Activated CD8-positive, alpha-beta memory T cell treated with anti-CD3 and anti-CD28 coated beads for 36 hours (primary cell): ENCODE data around the gene SOWAHA. TPM values are rescaled to one million over a fixed set of nuclear protein-coding genes. Genes with fewer than 3 reads are reported as not detected.

Source experiments
- CTCF ChIA-PET: fragments of 350-600 bp; sonication (Branson Sonifier 250); formaldehyde crosslinking; loops from one replicate; lab custom pipeline; 2021; ENCODE audit warnings: antibody characterized with exemption; lab: Charles Lee
- POLR2A ChIA-PET: fragments of 350-600 bp; sonication (Branson Sonifier 250); formaldehyde crosslinking; loops from one replicate; lab custom pipeline; 2021; ENCODE audit warnings: antibody characterized with exemption; lab: Charles Lee
- total RNA-seq, 2 experiments: library from RNA; stranded (reverse); gene quantifications; one replicate each; pipeline ENCODE4 v1.2.3, GENCODE V29; 2021

SOWAHA gene
- total RNA-seq, 2 experiments from 2014 or later = 0.06 TPM

DNA sequence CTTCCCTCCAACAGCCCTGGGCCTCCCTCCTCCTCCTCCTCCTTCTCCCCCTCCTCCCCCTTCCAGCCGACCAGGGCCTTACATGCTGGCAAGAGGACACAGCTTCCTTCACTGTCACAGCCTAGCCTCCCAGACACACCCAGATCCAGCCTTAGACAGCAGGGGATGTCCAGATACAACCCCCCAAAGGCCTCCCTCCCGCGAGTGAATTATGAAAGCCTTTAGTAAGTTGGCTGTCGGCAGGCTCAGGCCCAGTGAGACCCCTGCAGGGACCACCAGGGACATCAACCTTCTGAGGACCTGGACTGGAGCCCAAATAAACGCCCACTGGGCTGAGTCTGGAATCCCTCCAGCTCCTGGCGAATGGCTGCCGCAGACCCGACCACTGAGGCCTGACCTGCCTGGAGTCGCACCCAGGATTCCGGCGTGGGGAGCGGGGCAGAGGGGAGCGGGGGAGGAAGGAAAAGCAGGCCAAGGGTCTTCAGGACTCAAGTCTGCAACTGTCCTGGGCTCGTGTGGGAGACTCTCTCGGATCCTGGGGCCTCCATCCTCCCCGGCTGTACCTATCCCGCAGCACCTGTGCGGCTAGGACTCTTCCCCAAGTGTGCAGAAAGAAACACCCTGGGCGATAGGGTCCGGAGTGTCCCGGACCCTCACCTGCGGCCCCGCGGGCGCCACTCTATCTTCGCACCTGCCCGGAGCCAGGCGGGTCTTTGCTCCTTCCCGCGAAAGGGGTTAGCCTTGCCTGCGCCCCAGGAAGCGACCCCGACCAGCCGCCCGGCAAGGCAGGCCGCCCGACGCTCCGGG lies 36.8 kb upstream of the SOWAHA start:
- POLR2A ChIA-PET = interaction anchor here (0.6 kb wide), 1 partner anchor 287 kb away, joined by 4 read pairs; no protein-coding TSS in a partner anchor
- CTCF ChIA-PET = interaction anchor here (0.7 kb wide), 1 partner anchor 444 kb away, joined by 3 read pairs; no protein-coding TSS in a partner anchor

DNA sequence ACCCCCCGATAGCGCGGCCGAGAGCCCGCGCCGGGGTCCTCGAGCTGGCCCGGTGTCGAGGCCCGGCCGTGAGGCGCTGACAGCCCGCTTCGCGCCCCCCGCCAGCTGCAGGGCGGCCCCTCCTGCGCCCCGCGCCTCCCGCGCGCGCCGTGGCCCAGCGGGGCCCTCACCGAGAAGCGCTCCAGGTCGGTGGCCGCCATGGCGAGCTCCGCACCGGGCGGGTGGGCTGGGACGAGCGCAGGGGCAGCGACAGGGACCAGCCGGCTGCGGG lies 36.2 kb upstream of the SOWAHA start:
- ChIA-PET CTCF (no interaction called here), POLR2A (interaction anchor here (0.6 to 0.7 kb wide), 2 partner anchors 18 to 288 kb away, joined by 4 to 5 read pairs; no protein-coding TSS in a partner anchor)

DNA sequence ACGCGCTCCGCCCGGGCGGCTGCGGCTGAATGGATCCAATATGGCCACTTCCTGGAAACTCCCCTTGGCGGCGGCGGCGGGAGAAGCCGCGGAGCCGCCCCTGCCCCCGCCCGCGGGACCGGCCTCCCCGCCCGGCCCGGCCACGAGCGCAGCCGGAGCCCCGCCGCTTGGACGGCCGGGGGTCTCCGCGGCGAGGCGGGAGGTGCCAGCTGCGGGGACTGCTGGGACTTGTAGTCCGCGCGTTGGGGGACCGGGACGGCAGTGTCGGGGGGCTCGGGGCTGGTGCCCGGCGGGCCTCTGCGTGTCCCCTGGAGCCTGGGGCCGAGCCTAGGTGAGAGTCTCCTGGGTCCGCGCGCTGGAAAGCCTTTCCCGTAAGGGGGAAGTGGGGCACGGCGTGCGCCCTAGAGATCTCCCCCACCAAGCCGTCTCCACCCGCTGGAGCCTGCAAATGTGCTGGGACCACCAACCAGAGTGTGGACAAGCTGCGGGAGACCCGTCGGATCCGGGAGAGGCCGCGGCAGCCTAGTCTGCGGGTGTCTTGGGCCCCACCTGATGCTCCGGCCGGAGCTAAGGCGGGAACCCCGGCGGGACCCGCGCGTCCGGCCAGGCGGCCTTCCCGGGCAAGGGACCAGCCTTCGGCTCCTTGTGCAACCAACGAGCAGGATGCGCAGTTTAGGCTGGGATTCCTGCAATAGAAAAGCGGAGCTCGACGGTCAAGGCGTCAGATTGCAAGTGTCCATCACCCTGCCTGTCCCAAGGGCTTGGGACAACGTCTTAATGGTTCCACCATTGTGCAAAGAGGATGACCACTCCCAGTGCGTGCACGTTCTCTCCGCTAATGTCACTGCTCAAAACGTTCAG lies 35.7 kb upstream of the SOWAHA start, which contains the start of gene SEPTIN8:
SEPTIN8 (minus strand) TSS at position 31 of the 861 bp plus-strand sequence. CDS start 102 bp downstream, outside the sequence.
- ChIA-PET CTCF (no interaction called here), POLR2A (interaction anchor here (0.6 to 0.9 kb wide), 3 partner anchors 17 to 289 kb away, joined by 3 to 5 read pairs (median 4); partner anchors contain the start of gene CCNI2)

DNA sequence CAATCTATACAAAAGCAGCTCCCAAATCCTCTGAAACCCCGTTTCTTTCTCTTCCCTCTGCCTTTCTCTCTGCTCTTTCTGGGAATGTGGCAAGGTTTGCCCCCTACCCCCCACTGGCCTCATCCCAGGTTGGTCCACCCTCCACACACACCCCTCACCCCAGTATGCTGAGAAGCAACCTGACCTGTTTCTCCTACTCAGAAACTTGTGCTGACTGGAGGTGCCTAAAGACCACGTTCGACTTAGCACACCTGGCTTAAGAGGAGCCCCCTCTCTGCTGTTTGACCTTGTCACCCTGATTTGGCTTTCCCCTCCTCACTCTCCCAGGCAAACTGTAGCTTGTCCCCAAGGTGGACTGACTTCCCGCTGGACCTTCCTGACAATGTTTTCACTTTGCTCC lies 35.0 kb upstream of the SOWAHA start:
- ChIA-PET CTCF (no interaction called here), POLR2A (interaction anchor here (0.9 kb wide), 1 partner anchor 31 kb away, joined by 3 read pairs; the partner anchor contains the start of gene CCNI2)

DNA sequence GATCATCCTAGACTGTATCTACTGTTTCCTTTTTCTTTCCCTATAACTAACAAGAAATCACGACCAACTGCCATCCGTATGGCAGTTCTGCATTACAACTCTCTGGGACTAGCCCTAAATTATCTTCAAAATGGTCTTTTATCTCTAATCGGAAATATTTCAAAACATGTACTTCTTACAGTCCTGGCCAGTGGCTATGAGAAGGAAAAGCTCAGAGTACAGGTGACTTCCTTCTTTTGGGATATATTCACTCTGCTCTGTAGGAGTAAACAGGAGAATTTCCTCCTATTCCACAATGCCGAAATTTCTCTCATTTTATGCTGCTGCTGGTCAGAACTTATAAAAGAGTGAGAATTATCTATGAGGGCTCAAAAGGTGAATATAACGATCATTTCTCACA lies 34.2 kb upstream of the SOWAHA start:
- ChIA-PET POLR2A (no interaction called here), CTCF (no interaction called here)

DNA sequence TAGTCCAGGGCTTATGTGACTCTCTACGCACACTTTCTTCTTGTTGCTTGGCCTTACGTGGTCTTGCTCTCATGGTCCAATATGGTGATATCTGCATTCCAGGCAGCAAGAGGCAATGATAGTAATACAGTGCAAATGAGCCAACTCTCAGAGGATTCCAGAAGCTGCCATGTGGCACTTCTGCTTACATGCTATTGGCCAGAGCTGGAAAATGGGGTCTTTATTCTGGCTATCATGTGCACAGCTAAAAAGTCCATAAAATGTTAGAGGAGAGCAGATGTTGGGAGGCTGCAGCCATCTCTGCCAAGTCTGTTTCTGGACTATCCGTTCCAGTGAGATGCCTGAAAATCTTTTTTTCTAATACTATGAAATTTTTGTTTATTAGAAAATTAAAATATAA lies 33.1 kb upstream of the SOWAHA start:
- CTCF ChIA-PET = interaction anchor here (1.0 kb wide), 2 partner anchors 25 to 244 kb away, joined by 3 read pairs; no protein-coding TSS in a partner anchor
- POLR2A ChIA-PET = no interaction called here

DNA sequence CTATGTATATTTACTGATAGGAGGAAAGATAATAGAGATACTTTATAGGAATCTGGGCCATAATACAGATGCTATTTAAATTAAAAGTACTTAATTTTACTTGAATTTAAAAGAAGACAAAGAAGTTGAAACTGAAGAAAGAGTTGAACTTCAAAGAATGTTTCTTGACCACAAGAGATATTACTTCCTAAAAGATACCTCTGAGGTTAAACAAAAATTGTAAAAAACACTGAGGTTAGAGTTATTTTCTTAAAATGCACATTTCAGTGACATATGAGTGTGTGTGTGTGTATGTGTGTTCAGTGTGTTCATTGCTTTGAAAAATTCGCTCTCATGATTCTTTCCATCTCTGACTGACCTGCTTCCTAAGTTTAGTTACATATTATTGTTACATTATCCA lies 32.5 kb upstream of the SOWAHA start:
- CTCF ChIA-PET = no interaction called here

DNA sequence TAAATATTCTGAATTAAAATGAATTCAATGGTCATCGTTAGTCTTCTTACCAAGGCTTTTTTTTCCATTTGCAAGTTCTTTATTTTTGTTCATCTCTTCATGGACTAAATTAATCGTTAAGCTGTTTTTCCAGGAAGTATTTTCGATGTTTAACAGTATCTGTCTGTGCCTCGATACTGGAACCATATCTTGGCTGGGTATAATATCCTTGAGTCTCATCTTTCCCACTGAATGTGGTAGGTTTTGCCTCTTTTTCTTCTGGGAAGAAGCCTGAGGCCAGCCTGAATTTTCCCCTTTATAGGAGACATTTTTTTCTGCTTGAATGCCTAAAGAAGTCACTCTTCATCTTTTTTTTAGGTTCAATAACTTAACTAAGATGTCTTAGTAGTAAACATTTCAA lies 32.1 kb upstream of the SOWAHA start:
- CTCF ChIA-PET = interaction anchor here (0.8 kb wide), 1 partner anchor 254 kb away, joined by 3 read pairs; no protein-coding TSS in a partner anchor
- POLR2A ChIA-PET = no interaction called here

More for the DNA sequence above, 32.5 kb upstream of the SOWAHA start:
- POLR2A ChIA-PET = no interaction called here

DNA sequence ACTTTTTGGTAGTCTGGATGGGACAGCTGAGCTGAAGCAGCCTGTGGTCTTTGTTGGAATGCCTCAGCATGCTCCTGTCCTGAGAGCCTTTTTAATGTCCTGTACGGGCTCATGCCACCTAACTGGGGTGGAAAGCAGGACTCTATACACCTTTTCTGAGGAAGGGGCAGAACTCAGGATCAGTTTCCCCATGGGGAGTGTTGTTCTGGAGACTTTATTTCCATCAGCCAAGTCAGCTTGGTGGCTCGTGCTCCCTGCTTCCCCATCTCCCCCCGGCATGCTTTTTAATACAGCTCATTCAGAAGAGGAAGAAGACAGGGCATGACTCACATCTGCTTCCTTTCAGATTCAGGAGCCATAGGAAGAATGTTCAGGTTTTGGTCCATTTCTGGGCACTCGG lies 31.0 kb upstream of the SOWAHA start:
- CTCF ChIA-PET = interaction anchor here (0.7 to 0.9 kb wide), 2 partner anchors 18 to 254 kb away, joined by 3 read pairs; no protein-coding TSS in a partner anchor
- POLR2A ChIA-PET = no interaction called here

DNA sequence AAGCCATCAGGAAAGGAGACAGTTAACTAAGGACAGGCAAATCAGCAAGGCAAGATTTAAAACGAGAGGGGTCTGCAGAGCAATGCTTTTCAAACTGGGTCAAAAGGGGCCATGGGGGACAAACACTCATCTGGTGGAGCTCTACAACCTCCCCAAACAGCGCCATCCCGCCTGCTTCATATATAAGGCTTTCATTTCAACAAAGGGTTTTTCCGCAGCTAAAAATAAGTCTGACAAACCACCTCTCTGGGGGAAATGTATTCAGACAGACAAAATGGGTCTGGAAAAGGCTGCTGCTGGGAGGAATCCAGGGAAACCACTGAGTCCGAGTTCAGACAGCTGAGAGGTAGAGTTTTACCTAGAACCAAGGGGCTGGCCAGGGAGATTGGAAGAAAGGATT lies 27.7 kb upstream of the SOWAHA start:
- CTCF ChIA-PET = no interaction called here
- POLR2A ChIA-PET = no interaction called here

DNA sequence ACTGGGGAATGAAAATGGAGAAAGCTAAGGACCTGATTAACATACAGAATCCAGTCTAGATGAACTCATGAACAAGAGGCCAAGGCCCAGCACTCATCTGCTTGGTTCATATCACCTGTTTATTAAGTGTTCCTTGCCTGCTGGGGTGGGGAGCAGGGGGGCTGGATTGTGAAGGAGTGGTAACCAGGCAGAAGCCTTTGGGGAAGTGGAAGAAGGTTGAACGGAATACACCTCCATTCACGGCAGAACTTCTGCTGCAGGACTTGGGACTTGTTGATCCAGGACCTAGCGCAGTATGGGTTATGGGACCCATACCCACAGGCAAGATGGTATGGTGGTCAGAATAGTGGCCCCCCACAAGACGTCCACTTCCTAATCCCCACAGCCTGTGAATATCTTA lies 27.2 kb upstream of the SOWAHA start:
- POLR2A ChIA-PET = no interaction called here
- CTCF ChIA-PET = no interaction called here

DNA sequence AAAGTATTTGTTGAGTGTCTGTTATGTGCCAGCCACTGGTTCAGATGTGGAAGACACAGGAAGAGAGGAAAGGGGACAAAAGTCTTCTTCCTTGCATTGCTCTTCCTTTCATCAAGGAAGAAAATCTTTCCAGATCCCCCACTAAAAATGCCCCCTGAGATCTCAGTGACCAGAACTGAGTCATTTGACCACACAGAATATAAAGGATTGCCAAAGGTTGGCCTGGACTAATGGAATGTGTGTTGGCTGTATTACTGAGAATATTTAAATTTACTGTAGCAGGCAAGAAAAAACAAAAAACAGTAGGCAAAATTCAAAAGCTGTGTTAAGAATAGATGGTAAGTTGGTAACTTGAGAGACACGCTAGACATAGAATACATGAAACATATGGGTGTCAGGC lies 26.0 kb upstream of the SOWAHA start:
- ChIA-PET CTCF (no interaction called here), POLR2A (no interaction called here)

DNA sequence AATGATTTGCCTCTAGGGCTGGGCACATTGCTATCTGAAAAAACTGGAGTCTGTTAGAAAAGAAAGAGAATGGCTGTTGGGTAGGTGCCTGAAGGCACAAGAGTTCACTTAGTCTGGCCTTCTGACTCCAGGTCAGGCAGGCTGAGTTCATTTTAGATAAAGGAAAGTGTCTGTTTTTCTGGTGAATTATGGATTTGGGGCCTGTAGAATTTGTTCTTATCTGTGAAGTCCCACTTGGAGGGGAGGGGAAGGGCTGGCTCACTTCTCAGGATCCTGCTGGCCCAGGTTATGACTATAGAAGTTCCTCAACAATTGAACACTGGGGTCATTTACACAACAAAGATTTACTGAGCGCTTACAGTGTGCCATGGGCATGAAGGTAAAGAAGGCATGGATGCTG lies 24.6 kb upstream of the SOWAHA start:
- ChIA-PET CTCF (no interaction called here), POLR2A (no interaction called here)

DNA sequence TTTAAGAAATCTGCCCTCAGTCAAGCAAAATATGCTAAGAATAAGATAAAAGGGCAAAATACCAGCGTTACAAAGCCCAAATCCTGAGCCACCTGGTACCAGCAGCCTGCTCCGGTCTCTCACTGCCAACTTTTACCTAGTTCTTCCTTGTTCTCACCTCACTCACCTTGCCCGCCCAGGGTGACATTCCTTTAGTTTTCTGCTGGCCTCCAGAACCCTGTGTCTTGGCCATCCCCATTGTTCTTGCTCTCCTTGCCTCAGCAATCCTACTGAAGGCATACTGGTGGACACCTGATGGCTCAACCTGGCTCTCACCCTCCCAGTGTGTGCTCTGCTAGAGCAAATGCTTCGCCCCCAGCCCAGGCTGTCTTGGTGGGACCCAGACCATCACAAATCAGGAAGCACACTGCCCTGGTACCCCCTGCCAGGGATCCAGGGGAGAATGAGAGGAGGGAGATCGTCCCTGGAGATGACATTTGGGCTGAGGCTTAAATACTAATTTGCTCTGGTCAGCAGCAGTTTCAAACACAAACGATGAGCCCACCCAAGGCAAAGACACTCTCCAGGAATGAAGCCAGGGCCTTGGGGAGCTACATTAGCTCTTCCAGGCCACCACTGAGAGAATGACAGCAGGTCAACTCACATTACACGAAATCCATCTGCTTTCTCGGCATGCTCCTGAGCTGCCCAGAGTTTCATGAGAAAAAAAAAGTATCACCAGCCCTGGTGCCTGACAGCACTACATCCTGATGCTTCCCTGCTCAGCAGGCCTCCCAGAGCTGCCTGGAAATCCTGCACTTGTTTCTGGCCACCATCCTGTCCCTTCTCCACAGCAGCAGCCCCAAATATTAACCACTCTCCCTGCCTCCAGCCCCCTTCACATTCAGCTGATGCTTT lies 23.9 kb upstream of the SOWAHA start:
- ChIA-PET POLR2A (no interaction called here), CTCF (interaction anchor here (0.8 kb wide), 1 partner anchor 30 kb away, joined by 3 read pairs; no protein-coding TSS in a partner anchor)

DNA sequence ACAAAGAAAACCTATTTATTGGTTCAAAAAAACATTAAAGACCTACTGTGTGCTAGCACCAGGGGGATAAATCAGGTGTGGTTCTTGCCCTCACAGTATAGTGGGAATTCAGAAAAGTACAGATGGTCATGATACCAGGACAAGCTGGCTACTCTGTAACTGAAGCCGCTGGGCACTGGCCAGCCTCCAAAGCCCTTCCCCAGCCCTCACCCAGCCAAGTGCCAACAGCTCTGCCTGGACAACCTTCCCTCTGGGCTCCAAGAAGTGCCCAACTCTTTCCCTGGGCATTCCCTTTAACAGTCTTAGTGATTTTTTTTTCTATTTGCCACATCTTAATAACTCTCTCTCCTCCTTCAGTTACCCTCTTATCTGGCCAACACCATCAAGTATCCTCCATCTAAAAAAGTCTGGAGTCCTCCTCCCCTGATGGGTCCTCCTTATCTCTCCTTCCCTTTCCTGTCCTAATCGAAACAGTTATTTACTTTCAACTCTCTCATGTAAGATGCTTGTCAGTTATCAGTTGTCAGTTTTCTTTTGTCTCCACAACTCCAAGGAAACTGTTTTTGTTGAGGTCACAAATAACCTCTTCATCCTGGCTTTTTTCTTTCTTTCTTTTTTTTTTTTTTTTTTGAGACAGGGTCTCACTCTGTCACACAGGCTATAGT lies 22.8 kb upstream of the SOWAHA start:
- ChIA-PET POLR2A (no interaction called here), CTCF (interaction anchor here (0.6 to 0.7 kb wide), 2 partner anchors 29 to 235 kb away, joined by 4 to 5 read pairs; no protein-coding TSS in a partner anchor)

DNA sequence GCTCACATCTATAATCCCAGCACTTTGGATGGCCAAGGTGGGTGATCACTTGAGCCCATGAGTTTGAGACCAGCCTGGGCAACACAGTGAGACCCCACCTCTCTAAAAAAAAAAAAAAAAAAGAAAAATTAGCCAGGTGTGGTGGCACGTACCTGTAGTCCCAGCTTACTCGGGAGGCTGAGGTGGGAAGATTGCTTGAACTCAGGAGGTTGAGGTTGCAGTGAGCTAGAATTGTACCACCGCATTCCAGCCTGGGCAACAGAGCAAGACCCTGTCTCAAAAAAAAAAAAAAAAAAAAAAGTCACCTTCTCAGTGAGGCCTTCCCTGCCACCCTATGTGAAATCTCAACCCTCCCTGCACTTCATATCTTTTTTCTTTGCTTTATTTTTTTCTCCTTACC lies 22.1 kb upstream of the SOWAHA start:
- ChIA-PET POLR2A (no interaction called here), CTCF (interaction anchor here (0.5 to 0.7 kb wide), 5 partner anchors 28 to 747 kb away, joined by 3 to 5 read pairs (median 3); no protein-coding TSS in a partner anchor)

DNA sequence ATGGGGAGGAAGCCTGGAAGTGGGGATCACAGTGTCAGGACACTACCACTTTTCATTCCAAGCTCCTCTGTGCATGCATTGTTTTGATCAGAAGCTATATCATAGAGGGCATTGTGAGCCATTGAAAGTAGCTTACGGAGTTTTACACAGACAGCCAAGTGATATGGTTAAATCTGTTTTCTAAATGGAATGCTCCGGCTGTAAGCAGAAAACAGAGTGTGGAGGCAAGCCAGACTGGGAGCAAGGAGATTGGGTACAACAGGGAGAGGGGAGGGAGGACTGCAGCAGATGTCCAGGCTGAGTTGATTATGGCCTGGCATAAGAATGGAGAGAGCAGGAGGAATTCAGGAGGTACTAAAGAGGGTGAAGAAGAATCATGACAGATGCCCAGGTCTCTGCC lies 15.5 kb upstream of the SOWAHA start:
- POLR2A ChIA-PET = interaction anchor here (0.6 kb wide), 1 partner anchor 49 kb away, joined by 6 read pairs; no protein-coding TSS in a partner anchor
- CTCF ChIA-PET = interaction anchor here (0.7 to 0.8 kb wide), 2 partner anchors 11 to 91 kb away, joined by 3 to 6 read pairs; no protein-coding TSS in a partner anchor

DNA sequence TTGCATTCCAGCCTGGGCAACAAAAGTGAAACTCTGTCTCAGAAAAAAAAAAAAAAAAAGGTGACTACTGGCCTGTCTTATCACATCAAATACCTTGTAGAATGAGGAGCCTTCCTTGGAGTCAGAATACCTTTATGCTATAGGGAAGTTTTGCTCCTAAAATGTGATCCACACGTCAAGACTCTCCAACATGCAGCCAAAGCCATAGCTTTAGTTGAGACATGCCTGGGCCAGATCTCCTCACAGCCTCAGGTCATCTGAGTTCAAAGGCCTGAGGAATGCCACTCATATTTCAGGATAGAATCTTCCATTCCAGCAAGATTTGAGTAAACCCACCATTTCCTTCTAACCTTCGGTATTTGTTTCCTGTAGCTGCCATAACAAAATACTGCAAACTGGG lies 13.7 kb upstream of the SOWAHA start:
- ChIA-PET CTCF (no interaction called here), POLR2A (no interaction called here)
